HG03442 (cell line): Measurements from ENCODE around the gene ARPC1B.
"Not testable (repeated sequence)": the region's sequence is repeated elsewhere in the genome, so short reads cannot be mapped to it uniquely, and the experiment has no call there.

Source experiments
- ATAC-seq: cut with Tn5 transposase; IDR thresholded peaks from one replicate; pipeline ENCODE4 v1.9.1; 2021; ENCODE audit warnings: mild to moderate bottlenecking, moderate library complexity; ENCODE audit not compliant: unreplicated experiment

The ARPC1B gene

DNA sequence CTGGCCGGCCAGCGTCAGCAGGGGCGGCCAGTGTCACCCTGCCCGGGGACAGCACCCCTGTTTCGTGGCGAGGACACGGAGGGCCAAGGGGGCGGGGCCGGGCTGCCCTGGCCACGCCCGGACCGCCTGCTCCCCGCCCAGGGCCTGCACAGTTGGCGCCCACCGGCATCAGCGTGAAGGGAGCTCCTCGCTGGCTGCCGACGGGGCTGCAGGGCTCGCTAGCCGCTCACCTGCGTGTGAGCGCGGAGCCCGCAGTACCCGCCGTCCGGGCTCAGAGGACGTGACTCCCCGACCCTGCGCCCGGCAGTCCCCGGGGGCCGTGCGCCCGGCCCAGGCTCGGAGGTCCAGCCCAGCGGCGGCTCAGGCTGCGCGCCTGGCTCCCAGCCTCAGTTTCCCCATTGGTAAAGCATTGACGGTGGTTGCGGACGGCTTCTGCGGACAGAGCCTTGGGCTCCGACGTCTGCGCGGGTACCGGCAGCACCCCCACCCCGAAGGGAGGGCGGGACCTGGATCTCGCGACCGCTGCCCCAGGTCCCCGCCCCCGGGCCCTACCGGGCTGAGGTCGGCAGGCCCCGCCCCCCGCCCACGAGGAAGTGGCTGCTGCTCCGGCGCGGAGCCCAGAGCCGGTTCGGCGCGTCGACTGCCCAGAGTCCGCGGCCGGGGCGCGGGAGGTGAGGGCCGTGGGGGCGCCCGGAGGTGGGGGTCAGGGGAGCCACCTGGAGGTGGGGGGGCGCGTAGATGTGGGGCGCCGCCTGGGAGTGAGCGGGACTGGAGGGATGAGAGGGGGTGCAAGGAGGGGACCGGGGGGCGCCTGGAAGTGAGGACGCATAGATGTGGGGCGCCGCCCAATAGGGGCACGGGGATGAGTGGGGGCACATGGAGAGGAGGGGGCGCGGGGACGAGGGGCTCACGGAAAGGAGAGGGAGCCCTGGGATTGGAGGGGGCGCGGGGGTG, at the start of gene ARPC1B:
ARPC1B (plus strand) TSS at position 620 of the 954 bp plus-strand sequence. CDS start 10,985 bp downstream, outside the sequence.
- ATAC-seq: peak; percentile 56

DNA sequence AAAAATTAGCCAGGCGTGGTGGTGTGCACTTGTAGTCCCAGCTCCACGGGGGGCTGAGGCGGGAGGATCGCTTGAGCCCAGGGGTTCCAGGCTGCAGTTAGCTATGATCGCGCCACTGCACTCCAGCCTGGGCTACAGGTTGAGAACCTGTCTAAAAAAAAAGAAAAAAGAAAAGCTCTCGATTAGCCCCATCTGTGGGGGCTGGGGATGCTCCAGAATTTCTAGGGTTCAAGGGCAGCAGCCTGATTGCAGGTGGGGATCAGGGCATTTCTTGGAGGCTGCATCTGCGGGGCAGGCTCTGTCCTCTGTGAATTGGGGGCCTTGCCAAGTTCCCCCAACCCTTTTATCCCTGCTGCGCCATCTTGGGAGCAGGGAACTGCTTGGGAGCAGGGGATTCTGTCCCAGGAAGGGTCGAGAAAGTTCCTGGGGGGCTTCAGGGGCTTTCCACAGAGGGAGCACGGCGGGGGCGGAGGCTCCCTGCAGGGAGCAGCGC, 49.5 kb upstream of the ARPC1B start:
- no peak for ATAC-seq

DNA sequence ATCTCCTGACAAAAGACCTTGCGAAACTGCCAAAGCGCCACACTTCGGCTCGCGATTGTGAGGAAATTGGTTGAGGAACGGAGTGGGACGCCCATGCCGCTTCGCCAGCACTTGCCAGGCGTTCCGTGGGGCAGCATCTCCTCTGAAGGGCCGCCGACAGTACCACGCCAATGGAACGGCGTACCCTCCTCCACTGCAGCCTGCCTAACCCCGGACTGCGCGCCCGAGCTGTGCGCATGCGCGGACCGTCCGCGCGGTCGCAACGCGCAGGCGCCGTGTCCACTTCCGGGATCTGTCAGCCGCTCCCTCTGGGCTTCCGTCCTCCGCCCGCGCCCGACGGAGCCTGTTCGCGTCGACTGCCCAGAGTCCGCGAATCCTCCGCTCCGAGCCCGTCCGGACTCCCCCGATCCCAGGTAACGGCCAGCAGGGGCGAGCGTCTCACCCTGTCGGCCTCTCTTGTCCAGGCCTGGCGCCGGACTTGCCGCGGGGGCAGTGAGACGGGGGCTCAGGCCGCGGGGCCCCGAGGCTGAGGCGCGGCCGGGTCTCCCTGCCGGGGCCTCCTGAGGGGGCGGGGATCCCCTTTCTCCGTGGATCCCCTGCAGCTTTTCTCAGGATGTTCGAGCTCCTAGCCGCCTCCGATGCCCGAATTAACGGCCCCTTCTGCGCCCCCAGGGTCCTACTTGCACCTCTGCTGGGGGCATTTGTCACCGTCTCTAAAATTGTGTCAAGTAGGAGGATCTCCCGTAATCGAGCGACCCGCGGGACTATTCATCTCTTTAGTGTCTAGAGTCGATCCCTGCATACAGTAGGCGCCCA, 48.7 kb upstream of the ARPC1B start, which contains the start of gene ARPC1A:
ARPC1A (plus strand) TSS at position 307 of the 816 bp plus-strand sequence. CDS start 7,456 bp downstream, outside the sequence.
- peak; percentile 87 for ATAC-seq

DNA sequence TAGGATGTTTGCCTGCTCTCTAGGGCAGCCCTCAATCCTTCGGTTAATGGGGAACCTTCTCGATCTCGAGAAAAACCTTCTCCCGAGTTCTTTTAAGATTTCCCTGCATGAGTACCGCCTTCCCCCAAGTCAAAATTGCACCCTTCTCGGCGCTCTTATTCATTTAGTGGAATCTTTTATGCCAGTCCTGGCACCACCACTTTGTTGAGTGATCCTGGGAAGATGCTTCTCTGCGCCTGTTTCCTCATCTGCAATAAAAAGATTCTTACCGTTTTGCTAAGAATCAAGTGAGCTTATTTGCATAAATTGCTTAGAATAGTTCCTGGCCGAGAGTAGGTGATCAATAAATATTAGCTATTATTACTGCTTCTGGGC, 48.1 kb upstream of the ARPC1B start:
- ATAC-seq: no peak

DNA sequence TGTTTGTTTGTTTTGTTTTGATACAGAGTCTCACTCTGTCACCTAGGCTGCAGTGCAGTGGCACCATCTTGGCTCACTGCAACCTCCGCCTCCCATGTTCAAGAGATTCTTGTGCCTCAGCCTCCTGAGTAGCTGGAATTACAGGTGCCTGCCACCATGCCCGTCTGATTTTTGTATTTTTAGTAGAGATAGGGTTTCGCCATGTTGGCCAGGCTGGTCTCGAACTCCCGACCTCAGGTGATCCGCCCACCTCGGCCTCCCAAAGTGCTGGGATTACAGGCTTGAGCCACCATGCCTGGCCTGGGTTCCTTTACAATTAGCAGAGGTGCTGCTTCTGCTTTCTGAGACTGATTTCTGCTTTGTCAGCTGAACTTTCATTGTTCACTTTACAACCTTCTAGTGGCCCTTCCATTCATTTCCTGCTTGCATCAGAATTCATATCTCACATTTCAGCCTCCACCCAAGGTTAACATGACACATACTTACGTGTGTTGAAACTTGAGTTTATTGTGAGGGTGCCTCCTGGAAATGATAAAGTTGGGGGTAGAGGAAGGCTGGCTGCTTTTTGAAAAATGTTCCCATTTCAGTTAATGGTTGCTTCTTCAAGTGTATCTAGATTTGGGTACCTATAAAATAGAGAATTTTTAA, 44.1 kb upstream of the ARPC1B start:
- not testable (repeated sequence) for ATAC-seq

DNA sequence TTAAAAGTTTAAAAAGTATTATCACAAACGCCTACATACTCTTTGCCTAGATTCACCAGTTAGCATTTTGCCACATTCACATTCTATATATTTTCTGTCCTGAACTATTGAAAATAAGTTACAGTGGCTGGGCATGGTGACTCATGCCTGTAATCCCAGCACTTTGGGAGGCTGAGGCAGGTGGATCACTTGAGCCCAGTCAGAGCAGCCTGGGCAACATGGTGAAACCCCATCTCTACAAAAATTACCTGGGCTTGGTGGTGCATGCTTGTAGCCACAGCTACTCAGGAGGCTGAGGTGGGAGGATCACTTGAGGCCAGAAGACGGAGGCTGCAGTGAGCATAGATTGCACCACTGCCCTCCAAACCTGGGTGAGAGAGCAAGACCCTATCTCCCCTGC, 43.5 kb upstream of the ARPC1B start:
- no peak for ATAC-seq

DNA sequence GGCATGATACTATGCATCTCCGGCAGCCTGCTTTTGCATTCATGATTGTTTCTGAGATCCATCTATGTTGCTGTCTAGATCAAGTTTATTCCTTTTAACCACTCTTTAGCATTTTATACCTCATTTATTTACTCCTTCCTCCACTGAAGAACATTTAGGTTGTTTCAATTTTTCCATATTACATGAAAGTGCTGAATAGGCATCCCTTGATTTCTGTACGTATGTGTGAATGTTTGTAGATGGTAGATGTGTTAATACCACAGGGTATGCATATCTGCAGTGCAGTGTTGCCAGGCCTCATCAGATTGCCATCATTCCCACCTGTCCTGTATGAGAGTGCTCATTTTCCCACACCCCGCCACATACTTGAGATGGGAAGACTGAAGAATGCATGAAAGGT, 34.9 kb upstream of the ARPC1B start:
- ATAC-seq: no peak

DNA sequence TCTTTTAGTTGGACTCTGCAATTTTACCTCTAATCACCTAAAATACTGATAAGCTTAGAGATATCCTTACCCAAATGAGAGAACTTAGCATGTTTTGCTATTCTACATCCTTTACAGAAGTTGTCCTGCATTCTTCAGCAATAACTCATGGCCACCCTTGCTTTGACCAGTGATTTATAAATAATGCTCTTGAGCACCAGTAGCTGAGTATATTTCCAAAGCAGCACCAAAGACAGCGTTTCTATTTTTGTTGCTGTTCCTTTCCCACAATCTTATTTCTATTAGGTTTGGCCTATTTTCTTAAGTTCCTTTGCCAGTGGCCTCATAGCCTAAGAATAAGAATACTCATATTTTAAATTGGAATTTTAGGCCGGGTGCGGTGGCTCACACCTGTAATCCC, 33.9 kb upstream of the ARPC1B start:
- no peak for ATAC-seq

DNA sequence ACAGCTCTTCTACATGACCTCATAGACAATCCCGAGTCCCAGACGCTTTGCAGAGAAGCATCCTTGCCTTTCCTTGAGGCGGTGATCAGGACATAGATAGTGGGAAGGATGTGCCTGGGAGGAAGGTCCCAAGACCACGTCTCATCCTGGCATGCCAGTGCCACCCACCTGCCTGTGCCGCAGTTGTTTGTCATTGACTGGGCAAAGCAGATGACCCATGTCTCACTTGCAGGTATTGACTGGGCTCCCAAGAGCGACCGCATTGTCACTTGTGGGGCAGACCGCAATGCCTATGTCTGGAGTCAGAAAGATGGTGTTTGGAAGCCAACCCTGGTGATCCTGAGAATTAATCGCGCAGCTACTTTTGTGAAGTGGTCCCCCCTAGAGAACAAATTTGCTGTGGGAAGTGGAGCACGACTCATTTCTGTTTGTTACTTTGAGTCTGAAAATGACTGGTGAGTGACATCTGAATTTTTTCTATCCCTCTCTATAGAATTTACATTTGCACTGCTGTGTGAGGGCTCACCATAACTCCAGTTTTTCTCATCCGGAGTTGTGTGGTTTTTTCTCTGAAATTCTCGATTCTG, 30.4 kb upstream of the ARPC1B start:
- ATAC-seq: no peak

DNA sequence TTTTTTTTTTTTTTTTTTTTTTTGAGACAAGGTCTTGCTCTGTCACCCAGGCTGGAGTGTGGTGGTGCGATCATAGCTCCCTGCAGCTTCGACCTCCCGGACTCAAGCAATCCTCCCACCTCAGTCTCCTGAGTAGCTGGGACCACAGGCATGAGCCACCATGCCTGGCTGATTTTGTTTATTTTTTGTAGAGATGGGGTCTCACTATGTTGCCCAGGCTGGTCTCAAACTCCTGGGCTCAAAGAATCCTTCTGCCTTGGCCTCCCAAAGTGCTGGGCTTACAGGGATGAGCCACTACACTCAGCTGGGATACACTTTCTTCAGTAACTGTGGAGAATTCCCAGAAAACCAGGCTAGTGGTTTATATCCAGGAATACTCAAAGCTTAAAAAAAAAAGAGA, 23.9 kb upstream of the ARPC1B start:
- not testable (repeated sequence) for ATAC-seq

DNA sequence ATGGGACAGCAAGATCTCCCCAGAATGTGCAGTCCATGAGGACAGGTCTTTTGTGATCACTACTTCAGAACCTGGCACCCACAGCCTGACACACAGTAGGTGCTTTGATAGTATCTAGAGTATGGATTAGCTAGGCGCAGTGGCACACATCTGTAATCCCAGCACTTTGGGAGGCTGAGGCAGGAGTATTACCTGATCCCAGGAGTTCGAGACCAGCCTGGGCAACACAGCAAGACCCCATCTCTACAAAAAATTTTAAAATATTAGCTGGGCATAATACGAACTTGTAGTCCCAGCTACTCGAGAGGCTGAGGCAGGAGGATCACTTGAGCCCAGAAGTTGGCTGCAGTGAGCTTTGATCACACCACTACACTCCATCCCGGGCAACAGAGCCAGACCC, 22.3 kb upstream of the ARPC1B start:
- ATAC-seq: no peak

DNA sequence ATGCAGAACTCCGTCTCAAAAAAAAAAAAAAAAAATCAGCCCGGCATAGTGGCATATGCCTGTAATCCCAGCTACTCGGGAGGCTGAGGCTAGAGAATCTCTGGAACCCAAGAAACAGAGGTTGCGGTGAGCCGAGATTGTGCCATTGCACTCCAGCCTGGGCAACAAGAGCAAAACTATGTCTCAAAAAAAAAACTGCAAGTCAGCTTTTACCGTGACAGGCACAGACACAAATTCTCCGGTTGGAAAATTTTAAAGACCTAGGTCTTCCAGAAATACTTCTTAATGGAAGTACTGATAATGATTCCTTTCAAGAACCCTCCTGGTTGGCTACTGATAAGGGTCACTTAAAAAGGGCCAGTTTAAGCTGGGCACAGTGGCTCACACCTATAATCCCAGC, 19.4 kb upstream of the ARPC1B start:
- no peak for ATAC-seq

DNA sequence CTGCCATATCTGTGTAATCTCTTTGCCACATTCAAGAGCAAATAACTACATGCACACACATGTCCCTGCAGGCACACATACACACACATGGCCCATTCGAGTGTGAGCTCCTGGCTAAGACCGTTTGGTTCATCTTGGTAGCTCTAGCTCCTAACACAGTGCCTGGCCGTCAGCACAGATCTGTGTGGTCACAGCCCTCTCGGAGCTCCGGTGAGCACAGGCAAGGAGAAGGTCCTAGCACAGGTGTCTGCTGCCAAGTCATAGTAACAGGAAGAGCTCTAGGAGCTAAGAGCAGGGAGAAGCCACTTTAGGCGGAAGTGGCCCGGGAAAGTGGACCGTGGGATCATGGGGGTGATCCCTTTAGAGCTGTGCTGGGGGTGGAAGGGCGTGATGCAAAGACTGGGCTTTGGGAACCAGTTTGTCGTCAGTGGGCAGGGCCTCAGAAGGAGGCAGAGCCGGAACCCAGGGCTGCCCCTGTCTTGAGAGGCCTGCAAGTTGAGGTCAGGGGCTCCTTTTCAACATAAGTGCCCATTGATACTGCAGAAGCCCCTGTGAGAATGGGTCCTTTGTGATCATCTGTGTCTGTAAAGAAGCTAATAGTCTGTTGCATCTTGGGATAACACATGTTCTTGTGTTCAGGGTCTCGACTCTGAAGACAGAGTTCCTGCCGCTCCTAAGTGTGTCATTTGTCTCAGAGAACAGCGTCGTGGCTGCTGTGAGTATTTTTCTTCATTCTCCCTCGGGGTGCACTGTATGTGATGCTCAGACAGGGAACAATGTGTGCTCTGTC, 16.6 kb upstream of the ARPC1B start:
- ATAC-seq: no peak

DNA sequence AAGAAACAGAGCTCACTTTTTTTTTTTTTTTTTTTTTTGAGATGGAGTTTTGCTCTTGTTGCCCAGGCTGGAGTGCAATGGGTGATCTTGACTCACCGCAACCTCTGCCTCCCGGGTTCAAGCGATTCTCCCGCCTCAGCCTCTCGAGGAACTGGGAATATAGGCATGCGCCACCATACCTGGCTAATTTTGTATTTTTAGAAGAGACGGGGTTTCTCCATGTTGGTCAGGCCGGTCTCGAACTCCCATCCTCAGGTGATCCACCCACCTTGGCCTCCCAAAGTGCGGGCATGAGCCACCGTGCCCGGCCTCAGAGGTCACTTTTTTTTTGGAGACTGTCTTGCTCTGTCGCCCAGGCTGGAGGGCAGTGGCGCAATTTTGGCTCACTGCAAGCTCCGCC, 16.0 kb upstream of the ARPC1B start:
- ATAC-seq: not testable (repeated sequence)

DNA sequence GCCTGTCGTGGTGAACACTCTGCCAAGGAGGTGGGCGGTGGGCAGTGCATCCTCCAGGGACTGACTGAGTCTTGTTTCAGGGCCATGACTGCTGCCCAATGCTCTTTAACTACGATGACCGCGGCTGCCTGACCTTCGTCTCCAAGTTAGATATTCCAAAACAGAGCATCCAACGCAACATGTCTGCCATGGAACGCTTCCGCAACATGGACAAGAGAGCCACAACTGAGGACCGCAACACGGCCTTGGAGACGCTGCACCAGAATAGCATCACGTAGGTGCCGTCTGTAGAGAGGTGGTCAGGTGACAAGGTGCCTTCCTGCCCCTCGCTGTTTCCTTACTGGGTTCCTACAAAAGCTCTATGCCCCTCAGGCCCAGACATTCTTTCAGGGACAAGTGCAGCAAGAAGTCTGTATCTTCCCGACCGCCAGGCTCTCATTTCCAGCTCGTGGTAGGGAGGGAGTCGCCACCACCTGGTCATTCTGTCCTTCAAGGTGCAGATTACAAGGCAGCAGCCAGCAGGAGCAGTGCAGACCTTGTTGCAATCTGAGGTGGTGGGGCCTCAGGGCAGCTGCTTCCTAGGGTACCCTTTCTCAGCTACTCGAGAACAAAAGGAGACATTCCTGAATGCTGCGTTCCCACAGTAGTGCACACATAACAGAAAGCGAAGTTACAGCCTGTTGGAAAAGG, 14.9 kb upstream of the ARPC1B start:
- no peak for ATAC-seq

DNA sequence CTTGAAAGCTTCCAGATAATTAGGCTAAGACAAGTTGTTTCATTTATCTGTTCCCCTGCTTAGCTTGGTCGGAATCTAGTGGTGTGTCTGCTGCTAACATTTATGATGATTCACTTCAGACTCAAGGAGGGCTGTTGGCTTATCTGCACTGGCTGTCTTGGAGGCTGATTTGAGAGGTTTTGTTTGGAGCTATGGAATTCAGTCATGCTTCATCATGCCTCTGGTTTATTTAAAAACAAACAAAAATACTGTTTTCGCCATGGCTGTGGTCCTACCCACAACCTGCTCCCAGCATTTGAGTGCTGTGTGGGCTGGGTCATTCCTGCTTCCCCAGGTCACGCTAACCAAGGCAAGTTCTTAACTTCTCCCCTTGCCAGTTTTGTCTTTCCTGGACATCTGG, 11.7 kb upstream of the ARPC1B start:
- no peak for ATAC-seq

DNA sequence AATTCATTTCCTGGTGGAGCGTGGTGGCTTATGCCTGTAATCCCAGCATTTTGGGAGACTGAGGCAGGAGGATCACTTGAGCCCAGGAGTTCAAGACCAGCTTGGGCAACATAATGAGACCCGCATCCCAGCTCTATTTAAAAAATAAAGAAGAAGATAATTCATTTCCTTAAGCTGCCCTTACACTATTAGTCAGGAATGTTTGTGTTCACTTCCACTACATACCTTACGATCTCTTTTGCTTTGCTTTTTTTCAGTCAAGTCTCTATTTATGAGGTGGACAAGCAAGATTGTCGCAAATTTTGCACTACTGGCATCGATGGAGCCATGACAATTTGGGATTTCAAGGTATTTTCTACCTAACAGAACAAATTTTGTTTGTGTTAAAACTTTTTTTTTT, 11.2 kb upstream of the ARPC1B start:
- ATAC-seq: no peak

DNA sequence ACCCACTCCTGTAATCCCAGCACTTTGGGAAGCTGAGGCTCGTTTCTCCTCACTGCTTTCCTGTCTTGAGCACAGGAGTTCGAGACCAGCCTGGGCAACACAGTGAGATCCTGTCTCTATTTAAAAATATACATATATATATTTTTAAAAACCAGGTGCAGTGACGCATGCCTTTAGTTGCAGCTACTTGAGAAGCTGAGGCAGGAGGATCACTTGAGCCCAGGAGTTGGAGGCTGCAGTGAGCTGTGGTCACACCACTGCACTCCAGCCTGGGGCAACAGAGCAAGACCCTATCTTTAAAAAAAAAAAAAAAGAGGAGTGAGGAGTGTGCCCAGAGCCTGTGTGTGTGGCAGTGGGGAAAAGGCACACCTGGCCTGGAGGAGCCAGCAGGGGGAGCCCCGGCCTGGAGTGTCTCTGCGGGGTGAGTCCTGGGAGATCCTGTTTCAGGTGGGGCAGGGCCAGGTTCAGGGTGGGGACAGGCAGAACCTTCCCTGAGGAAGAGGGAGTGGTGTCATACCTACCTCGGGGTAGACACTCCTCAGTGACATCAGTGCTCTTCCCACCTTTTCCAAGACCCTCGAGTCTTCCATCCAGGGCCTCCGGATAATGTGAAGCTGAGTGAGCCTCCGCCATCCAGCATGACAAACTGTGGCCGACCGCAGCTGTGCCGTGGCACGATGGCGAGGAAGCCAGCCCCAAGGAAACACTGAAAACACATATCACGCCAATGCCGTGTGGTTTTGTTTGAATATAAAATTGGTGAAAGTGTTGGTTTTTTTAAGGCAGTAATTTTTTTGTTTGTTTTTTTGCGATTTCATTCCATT, 9.0 kb upstream of the ARPC1B start:
- ATAC-seq: no peak
